ENCODE results near the gene MEGF10. TPM values are rescaled to one million over a fixed set of nuclear protein-coding genes. Genes with fewer than 3 reads are reported as not detected.

The MEGF10 gene
- total and polyA plus RNA-seq, 10 of the 15 experiments (the other 5 are each of a cell fraction or from before 2014, with no cell fraction given) = 0.03 to 0.21 (median 0.05) TPM; not detected in 5

GRCh38 chr5:127331890-127332649 is 41.5 kb downstream of the MEGF10 start:
- ATAC-seq (no peak), DNase-seq (ENCODE audit: low read depth, low spot score) (no peak), FAIRE-seq (no peak)
- CTCF ChIA-PET = no interaction called here
- H4K20me1 ChIP-seq (ENCODE audit: control insufficient read depth, insufficient read depth) = no peaks in the 10 kb centered on the region
- no peaks in the 10 kb centered on the region for H3K9me3 ChIP-seq (replicated peaks; ENCODE audit: control insufficient read depth, insufficient read depth, low read length)
- POLR2A ChIA-PET = no interaction called here
- 13% methylated on average over 3 of the region's 3 CpGs for WGBS (ENCODE audit: insufficient coverage, insufficient replicate concordance, low lambda C conversion rate, missing lambda C conversion rate)
- in situ Hi-C loops (cut with MboI) = no loop called here
- H3K9ac ChIP-seq (ENCODE audit: control insufficient read depth, insufficient read depth, low read length) = no peak overlapping the region
- TF ChIP-seq NFIC (IDR thresholded peaks at IDR 0.05; ENCODE audit: low read depth, low read length) (no peak), REST (IDR thresholded peaks at IDR 0.05; ENCODE audit: low read depth, low read length) (no peak), IKZF2 (IDR thresholded peaks at IDR 0.05) (no peak), JUNB (IDR thresholded peaks at IDR 0.05) (peak; percentile 31; the same call in 1 of the 2 replicates)
- no peaks in the 10 kb centered on the region for H3K79me2 ChIP-seq (ENCODE audit: control insufficient read depth, insufficient read depth, low read length)
- H3K4me2 ChIP-seq (ENCODE audit: control insufficient read depth, insufficient read depth) = no peak overlapping the region
- H3K27ac ChIP-seq (ENCODE audit: control insufficient read depth, insufficient read depth) = no peak overlapping the region
- RAD21 ChIA-PET (ENCODE audit: unreplicated experiment) = no interaction called here
- no peak overlapping the region for H2AFZ ChIP-seq (ENCODE audit: control insufficient read depth, low read depth, low read length)
- no TSS peak for BruUV-seq (replicated peaks)
- intact Hi-C loops (cut with micrococcal nuclease; ENCODE audit: unreplicated experiment) = no loop called here
- H3K36me3 ChIP-seq (ENCODE audit: control insufficient read depth in 2 of 2, insufficient read depth in 2 of 2, low read length in 1 of 2) = no peaks in the 10 kb centered on the region
- H3K4me1 ChIP-seq (ENCODE audit: control insufficient read depth, insufficient read depth, low read length) = no peaks in the 10 kb centered on the region
- H3K27me3 ChIP-seq (replicated peaks in 1 of 2; ENCODE audit: control insufficient read depth in 2 of 2, insufficient read depth in 2 of 2, low read length in 1 of 2) = no peaks in the 10 kb centered on the region; a peak in 1 of 4 replicates
- SMC1A ChIA-PET (ENCODE audit: uncharacterized antibody, unreplicated experiment) = no interaction called here
- no peak overlapping the region for H3K4me3 ChIP-seq
